Brain microvascular endothelial cell (primary cell): Measurements from ENCODE around the gene NKX6-1.
A peak's percentile ranks its signal among the peaks of the same experiment; 100 is the strongest.

Experiments
- DNase-seq: peaks from one replicate; pipeline ENCODE4 v3.0.0-alpha.2; 2020
- H3K27ac ChIP-seq: fragments of 250-450 bp; sonication (Bioruptor Pico); 2 replicates; pipeline ENCODE4 v1.5.1; 2020; ENCODE audit warnings: mild to moderate bottlenecking, moderate library complexity
- H3K27me3 ChIP-seq: fragments of 250-450 bp; sonication (Bioruptor Pico); replicated peaks from 2 replicates; pipeline ENCODE4 v1.5.1; 2020; ENCODE audit warnings: mild to moderate bottlenecking
- H3K36me3 ChIP-seq: fragments of 250-450 bp; sonication (Bioruptor Pico); replicated peaks from 2 replicates; pipeline ENCODE4 v1.5.1; 2020; ENCODE audit warnings: mild to moderate bottlenecking
- H3K4me3 ChIP-seq: 2 replicates; pipeline ENCODE4 v1.5.1; 2011; ENCODE audit warnings: low read depth, mild to moderate bottlenecking, control low read depth, low read length, moderate library complexity
- in situ Hi-C: cut with HindIII; loops from 2 replicates; pipeline ENCODE4 v1.10.0; 2017; ENCODE audit warnings: low sequenced_read_pairs, low pct_ligation_motif_present
- TF ChIP-seq, protein P1 (sequence below): IDR thresholded peaks from 2 replicates; pipeline ENCODE4 v1.5.1; 2011; ENCODE audit warnings: low read depth, mild to moderate bottlenecking, moderate library complexity, low read length, control low read depth, inconsistent platforms; ENCODE audit errors: missing control alignments

The NKX6-1 gene

DNA sequence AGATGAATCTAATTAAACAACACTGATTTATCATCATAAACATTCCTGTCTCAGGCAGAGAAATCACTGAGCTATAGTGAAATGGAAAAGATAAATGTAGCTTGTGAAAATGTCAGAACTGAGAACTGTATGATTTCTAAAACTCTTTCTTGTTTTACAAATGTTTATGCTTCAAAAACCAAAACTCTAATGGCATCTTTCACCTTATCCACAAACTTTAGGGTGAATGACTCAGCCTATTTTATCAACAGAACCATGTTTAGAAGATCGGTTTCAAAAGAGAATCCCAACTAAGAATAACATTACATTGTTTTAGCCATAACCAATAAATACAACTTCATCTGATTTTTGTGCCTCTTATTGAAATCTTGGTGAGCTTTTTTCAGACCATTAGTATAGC, 21.4 kb downstream of the NKX6-1 start:
- peaks cover 6% of the 10 kb centered on the region for H3K27me3 ChIP-seq
- no peak overlapping the region for H3K27ac ChIP-seq
- no peak for DNase-seq
- TF ChIP-seq, protein P1, sequence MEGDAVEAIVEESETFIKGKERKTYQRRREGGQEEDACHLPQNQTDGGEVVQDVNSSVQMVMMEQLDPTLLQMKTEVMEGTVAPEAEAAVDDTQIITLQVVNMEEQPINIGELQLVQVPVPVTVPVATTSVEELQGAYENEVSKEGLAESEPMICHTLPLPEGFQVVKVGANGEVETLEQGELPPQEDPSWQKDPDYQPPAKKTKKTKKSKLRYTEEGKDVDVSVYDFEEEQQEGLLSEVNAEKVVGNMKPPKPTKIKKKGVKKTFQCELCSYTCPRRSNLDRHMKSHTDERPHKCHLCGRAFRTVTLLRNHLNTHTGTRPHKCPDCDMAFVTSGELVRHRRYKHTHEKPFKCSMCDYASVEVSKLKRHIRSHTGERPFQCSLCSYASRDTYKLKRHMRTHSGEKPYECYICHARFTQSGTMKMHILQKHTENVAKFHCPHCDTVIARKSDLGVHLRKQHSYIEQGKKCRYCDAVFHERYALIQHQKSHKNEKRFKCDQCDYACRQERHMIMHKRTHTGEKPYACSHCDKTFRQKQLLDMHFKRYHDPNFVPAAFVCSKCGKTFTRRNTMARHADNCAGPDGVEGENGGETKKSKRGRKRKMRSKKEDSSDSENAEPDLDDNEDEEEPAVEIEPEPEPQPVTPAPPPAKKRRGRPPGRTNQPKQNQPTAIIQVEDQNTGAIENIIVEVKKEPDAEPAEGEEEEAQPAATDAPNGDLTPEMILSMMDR: no peak
- no peak overlapping the region for H3K4me3 ChIP-seq
- no peaks in the 10 kb centered on the region for H3K36me3 ChIP-seq
- in situ Hi-C loops: no loop called here

DNA sequence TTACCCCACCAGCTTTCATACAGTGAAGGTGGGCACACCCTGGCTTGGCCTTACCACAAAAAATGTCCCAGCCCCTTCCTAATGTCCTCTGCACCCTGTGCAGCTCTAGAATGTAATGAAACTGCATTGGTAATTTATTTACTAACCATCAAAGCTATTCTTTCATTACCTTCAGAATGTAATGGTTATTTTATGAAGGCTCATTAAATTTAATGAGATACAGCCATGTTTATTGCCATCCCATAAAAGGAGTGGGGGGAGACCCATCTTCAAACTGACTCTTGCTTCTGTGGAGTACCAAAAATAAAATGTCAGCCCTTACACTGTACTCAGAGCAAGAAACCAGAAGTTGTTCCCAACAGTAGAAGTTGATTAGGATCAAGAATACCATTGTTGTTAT, 25.0 kb downstream of the NKX6-1 start:
- no peaks in the 10 kb centered on the region for H3K36me3 ChIP-seq
- DNase-seq: no peak
- no peak overlapping the region for H3K4me3 ChIP-seq
- H3K27me3 ChIP-seq: no peaks in the 10 kb centered on the region
- in situ Hi-C loops: no loop called here
- H3K27ac ChIP-seq: no peak overlapping the region
- TF ChIP-seq, protein P1: no peak

DNA sequence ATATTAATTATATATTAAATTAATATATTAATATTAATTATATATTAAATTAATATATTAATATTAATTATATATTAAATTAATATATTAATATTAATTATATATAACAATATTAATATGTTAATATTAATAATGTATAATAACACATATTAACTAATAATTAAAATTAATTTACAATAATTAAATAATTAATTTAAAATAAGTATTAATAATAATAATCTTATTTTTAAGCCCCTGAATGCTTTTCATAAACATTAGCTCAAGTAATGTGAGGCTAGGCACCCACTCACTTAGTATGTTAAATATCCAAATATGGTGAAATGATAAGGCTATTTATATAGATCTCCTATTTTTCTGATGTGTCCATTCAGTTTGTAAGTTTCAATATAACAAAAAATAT, 26.9 kb downstream of the NKX6-1 start:
- TF ChIP-seq, protein P1: no peak
- in situ Hi-C loops: no loop called here
- no peak for DNase-seq
- Histone ChIP-seq H3K4me3 (no peak overlapping the region), H3K36me3 (no peaks in the 10 kb centered on the region), H3K27ac (no peak overlapping the region), H3K27me3 (no peaks in the 10 kb centered on the region)

DNA sequence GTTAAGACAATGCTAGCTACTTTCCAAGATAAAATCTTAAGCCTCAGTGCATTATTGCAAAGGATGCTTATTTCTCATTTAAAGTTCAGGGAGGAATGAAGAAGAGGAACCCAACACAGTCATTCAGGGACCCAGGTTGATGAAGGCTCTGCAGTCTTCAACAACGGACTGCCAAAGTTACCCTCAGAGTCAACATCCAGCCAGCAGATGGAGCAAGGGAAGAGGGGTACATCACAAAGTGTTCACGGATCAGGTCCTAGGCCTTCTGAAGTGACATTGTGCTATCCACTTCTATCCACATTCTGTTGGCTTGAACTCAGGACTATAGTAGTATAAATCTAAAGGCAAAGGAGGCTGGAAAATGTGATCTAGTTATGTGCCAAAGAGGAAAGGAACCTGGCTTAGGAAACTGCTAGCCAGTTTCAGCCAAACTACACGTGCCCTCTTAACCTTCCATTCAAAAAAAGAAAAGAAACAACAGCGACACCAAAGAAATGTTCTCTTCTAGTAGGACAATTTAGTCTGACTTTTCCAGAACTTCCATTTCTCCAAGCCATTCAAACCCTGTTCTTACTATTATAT, 28.8 kb downstream of the NKX6-1 start:
- no peaks in the 10 kb centered on the region for H3K27me3 ChIP-seq
- TF ChIP-seq, protein P1: peak; percentile 41
- no peak overlapping the region for H3K4me3 ChIP-seq
- in situ Hi-C loops: no loop called here
- H3K27ac ChIP-seq: no peak overlapping the region
- DNase-seq: no peak
- H3K36me3 ChIP-seq: no peaks in the 10 kb centered on the region

DNA sequence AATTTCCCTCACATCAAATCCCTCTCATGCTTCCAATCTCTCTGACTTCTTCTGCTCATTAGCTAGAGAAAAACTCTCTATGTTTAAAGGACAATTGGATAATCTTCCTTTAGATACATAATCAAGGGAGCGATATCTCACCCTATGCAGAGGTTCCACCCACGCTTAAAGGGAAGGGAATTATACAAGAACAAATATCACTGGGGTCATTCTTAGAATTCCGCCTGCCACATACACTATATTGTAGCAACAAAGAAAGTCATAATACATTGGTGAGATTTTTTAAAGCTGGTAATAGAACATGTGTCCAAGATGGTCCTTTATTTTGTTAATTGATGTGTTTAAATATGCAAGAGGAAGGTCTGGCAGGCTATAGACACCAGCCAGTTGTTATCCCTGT, 31.5 kb downstream of the NKX6-1 start:
- DNase-seq: no peak
- in situ Hi-C loops: no loop called here
- no peak overlapping the region for H3K4me3 ChIP-seq
- no peaks in the 10 kb centered on the region for H3K27me3 ChIP-seq
- H3K27ac ChIP-seq: no peak overlapping the region
- H3K36me3 ChIP-seq: no peaks in the 10 kb centered on the region
- TF ChIP-seq, protein P1: no peak

DNA sequence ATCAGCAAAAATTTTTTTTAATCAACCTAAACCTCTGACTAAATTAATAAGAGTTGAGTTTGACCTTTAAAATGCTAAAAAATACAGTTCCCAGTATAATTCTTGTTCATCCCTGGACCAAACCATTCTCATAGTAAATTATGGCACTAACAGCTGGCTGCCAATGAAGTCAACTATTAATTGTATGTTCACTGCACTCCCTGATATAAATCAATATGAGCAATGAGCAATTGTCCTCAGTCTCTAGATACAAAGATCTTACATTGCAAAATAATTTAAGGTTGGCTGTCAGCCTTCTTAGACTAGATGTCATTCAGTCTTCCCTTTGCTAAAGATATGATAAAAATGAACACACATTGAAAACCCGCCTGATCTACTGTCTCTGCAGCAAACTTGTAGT, 39.3 kb downstream of the NKX6-1 start:
- TF ChIP-seq, protein P1: no peak
- H3K4me3 ChIP-seq: no peak overlapping the region
- no peaks in the 10 kb centered on the region for H3K27me3 ChIP-seq
- DNase-seq: no peak
- no peak overlapping the region for H3K27ac ChIP-seq
- no peaks in the 10 kb centered on the region for H3K36me3 ChIP-seq
- in situ Hi-C loops: no loop called here
